PC-3 (cell line): ENCODE data around the gene CALR. TPM values are rescaled to one million over a fixed set of nuclear protein-coding genes. Genes with fewer than 3 reads are reported as not detected.
"Not testable (repeated sequence)": the region's sequence is repeated elsewhere in the genome, so short reads cannot be mapped to it uniquely, and the experiment has no call there.

Experiments used
- ATAC-seq: fragments of 200-7000 bp; cut with Tn5 transposase; 2 replicates; pipeline ENCODE4 v1.9.1; 2020; ENCODE audit warnings: mild to moderate bottlenecking, moderate library complexity
- BruUV-seq: library from RNA; stranded (reverse); fragments of 400-500 nt; replicated peaks from 2 replicates; lab custom pipeline; 2021; lab: Mats Ljungman, UMichigan
- CTCF ChIA-PET: fragments of 300-600 bp; sonication (Branson Sonifier 250); formaldehyde crosslinking; loops from one replicate; lab custom pipeline; 2022; ENCODE audit warnings: antibody characterized with exemption; lab: Charles Lee
- POLR2A ChIA-PET: fragments of 300-600 bp; sonication (Branson Sonifier 250); formaldehyde crosslinking; loops from one replicate; lab custom pipeline; 2022; ENCODE audit warnings: antibody characterized with exemption; ENCODE audit not compliant: unreplicated experiment; lab: Charles Lee
- DNase-seq: peaks from one replicate; pipeline ENCODE4 v3.0.0-alpha.2; 2015
- H2AFZ ChIP-seq: fragments of 300-600 bp; sonication (generic); 2 replicates; pipeline ENCODE4 v1.6.0; 2016; ENCODE audit warnings: antibody characterized with exemption, low read length
- H3F3A ChIP-seq: fragments of 300-600 bp; sonication (generic); one replicate; pipeline ENCODE4 v1.6.0; 2017; ENCODE audit warnings: antibody characterized with exemption, low read length, control low read depth, mild to moderate bottlenecking; ENCODE audit not compliant: unreplicated experiment
- H3K27ac ChIP-seq: fragments of 300-600 bp; sonication (generic); 2 replicates; pipeline ENCODE4 v1.5.1; 2016; ENCODE audit warnings: mild to moderate bottlenecking, low read length
- H3K27me3 ChIP-seq: fragments of 300-600 bp; sonication (generic); 2 replicates; pipeline ENCODE4 v1.6.1; 2016; ENCODE audit warnings: low read length, mixed read lengths
- H3K36me3 ChIP-seq: fragments of 300-600 bp; sonication (generic); 2 replicates; pipeline ENCODE4 v1.6.1; 2016; ENCODE audit warnings: low read depth, mixed run types, low read length, mixed read lengths
- H3K4me1 ChIP-seq: fragments of 300-600 bp; sonication (generic); 2 replicates; pipeline ENCODE4 v1.5.1; 2016; ENCODE audit warnings: low read length; ENCODE audit not compliant: insufficient read depth
- H3K4me2 ChIP-seq: fragments of 300-600 bp; sonication (generic); 2 replicates; pipeline ENCODE4 v1.6.0; 2016; ENCODE audit warnings: low read length
- H3K4me3 ChIP-seq: fragments of 300-600 bp; sonication (generic); 2 replicates; pipeline ENCODE4 v1.5.1; 2016; ENCODE audit warnings: mild to moderate bottlenecking, low read length, mixed read lengths
- H3K79me2 ChIP-seq: fragments of 300-600 bp; sonication (generic); 2 replicates; pipeline ENCODE4 v1.6.1; 2017; ENCODE audit warnings: low read length, mixed read lengths
- H3K9ac ChIP-seq: fragments of 300-600 bp; sonication (generic); 2 replicates; pipeline ENCODE4 v1.6.0; 2016; ENCODE audit warnings: mild to moderate bottlenecking, low read length
- H3K9me2 ChIP-seq: fragments of 300-600 bp; sonication (generic); replicated peaks from 2 replicates; pipeline ENCODE4 v1.6.1; 2016; ENCODE audit warnings: mixed run types, low read length, mixed read lengths
- H3K9me3 ChIP-seq: fragments of 300-600 bp; sonication (generic); 2 replicates; pipeline ENCODE4 v1.6.1; 2016; ENCODE audit warnings: low read length, mixed read lengths
- H4K20me1 ChIP-seq: fragments of 300-600 bp; sonication (generic); 2 replicates; pipeline ENCODE4 v1.6.1; 2016; ENCODE audit warnings: low read length, mixed read lengths
- CTCF ChIP-seq: fragments of 300-600 bp; sonication (generic); conservative IDR thresholded peaks from 2 replicates; pipeline ENCODE4 v1.5.1; 2017; ENCODE audit warnings: antibody characterized with exemption, low read depth, mild to moderate bottlenecking, low read length
- EZH2 ChIP-seq: fragments of 300-600 bp; sonication (generic); IDR thresholded peaks from one replicate; pipeline ENCODE4 v1.6.1; 2017; ENCODE audit warnings: antibody characterized with exemption, mild to moderate bottlenecking, low read length; ENCODE audit not compliant: unreplicated experiment
- EZH2phosphoT487 ChIP-seq: fragments of 300-600 bp; sonication (generic); IDR thresholded peaks from 2 replicates; pipeline ENCODE4 v1.6.1; 2018; ENCODE audit warnings: mild to moderate bottlenecking, antibody characterized with exemption, low read length, borderline replicate concordance
- intact Hi-C: fragments of 100-400 bp; cut with micrococcal nuclease; formaldehyde crosslinking; loops from 2 replicates; pipeline ENCODE4 v1.9.0; 2023
- total RNA-seq: library from RNA; depleted of rRNA; stranded (reverse); fragments of >200 nt; gene quantifications from 2 replicates; pipeline ENCODE4 v1.2.3, GENCODE V29; 2014

Gene CALR
- total RNA-seq, 1 experiment from 2014 or later = 2,022 TPM

- Histone ChIP-seq H3F3A (peaks cover 15% of the 10 kb centered on the region), H3K9me3 (no peaks in the 10 kb centered on the region), H3K36me3 (peaks cover 46% of the 10 kb centered on the region), H4K20me1 (no peaks in the 10 kb centered on the region), H2AFZ (no peak overlapping the region), H3K9me2 (no peaks in the 10 kb centered on the region), H3K4me3 (no peak overlapping the region), H3K9ac (no peak overlapping the region), H3K27ac (no peak overlapping the region), H3K4me2 (no peak overlapping the region), H3K27me3 (no peaks in the 10 kb centered on the region), H3K4me1 (peaks cover 23% of the 10 kb centered on the region), H3K79me2 (peaks cover 40% of the 10 kb centered on the region)
- ATAC-seq (no peak), DNase-seq (no peak)
- no TSS peak for BruUV-seq
- CTCF ChIA-PET = no interaction called here
- POLR2A ChIA-PET = no interaction called here
- intact Hi-C loops = no loop called here
- TF ChIP-seq EZH2phosphoT487 (no peak), CTCF (no peak), EZH2 (no peak)
Measured at GRCh38 chr19:12948612-12949362, 10.4 kb downstream of the CALR start.

- ChIA-PET CTCF (no interaction called here), POLR2A (interaction anchor here (0.5 kb wide), 1 partner anchor 78 kb away, joined by 7 read pairs; no protein-coding TSS in a partner anchor)
- DNase-seq = no peak
- no peak overlapping the region for H3K4me3 ChIP-seq
- H4K20me1 ChIP-seq = no peaks in the 10 kb centered on the region
- TF ChIP-seq EZH2phosphoT487 (no peak), EZH2 (no peak), CTCF (no peak)
- peaks cover 23% of the 10 kb centered on the region for H3K4me1 ChIP-seq
- H3K27ac ChIP-seq = no peak overlapping the region
- H3K9ac ChIP-seq = no peak overlapping the region
- peaks cover 48% of the 10 kb centered on the region for H3K79me2 ChIP-seq
- no peaks in the 10 kb centered on the region for H3K27me3 ChIP-seq
- no peaks in the 10 kb centered on the region for H3K9me3 ChIP-seq
- H3F3A ChIP-seq = peaks cover 7% of the 10 kb centered on the region
- BruUV-seq = no TSS peak
- peaks cover 47% of the 10 kb centered on the region for H3K36me3 ChIP-seq
- ATAC-seq = no peak
- intact Hi-C loops = no loop called here
- no peak overlapping the region for H2AFZ ChIP-seq
- no peak overlapping the region for H3K4me2 ChIP-seq
- no peaks in the 10 kb centered on the region for H3K9me2 ChIP-seq
Measured at GRCh38 chr19:12949363-12950283, 11.2 kb downstream of the CALR start.

DNA sequence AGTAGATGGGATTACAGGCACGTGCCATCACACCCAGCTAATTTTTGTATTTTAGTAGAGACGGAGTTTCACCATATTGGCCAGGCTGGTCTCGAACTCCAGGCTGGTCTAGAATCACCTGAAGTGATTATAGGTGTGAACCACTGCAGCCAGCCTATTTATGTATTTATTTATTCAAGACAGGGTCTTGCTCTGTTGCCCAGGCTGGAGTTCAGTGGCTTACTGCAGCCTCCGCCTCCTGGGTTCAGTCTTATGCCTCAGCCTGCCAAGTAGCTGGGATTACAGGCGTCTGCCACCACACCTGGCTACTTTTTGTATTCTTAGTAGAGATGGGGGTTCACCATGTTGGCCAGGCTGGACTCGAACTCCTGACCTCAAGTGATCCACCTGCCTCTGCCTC lies 13.6 kb downstream of the CALR start:
- H3K27me3 ChIP-seq, H2AFZ ChIP-seq, intact Hi-C loops, H3K9me3 ChIP-seq, H3F3A ChIP-seq, H4K20me1 ChIP-seq, H3K4me2 ChIP-seq, POLR2A ChIA-PET, H3K4me3 ChIP-seq, H3K9me2 ChIP-seq, DNase-seq, ATAC-seq, BruUV-seq: not testable (repeated sequence)
- CTCF ChIA-PET = interaction anchor here (0.5 kb wide), 1 partner anchor 25 kb away, joined by 3 read pairs; no protein-coding TSS in a partner anchor
- H3K27ac ChIP-seq = peak overlapping the region; percentile 87
- 0 out of 2 replicates have a peak overlapping the region, but pooled peaks have one; percentile 51 for H3K9ac ChIP-seq
- peaks cover 46% of the 10 kb centered on the region for H3K36me3 ChIP-seq
- peaks cover 26% of the 10 kb centered on the region for H3K4me1 ChIP-seq
- H3K79me2 ChIP-seq = peaks cover 61% of the 10 kb centered on the region
